ENCODE data around the gene DHRS4. TPM values are rescaled to one million over a fixed set of nuclear protein-coding genes. Genes with fewer than 3 reads are reported as not detected.

DHRS4 gene
- total and polyA plus RNA-seq, 9 of the 15 experiments (the other 6 are each of a cell fraction or from before 2014, with no cell fraction given), result 0.51 to 35.9 (median 10.1) TPM

DNA sequence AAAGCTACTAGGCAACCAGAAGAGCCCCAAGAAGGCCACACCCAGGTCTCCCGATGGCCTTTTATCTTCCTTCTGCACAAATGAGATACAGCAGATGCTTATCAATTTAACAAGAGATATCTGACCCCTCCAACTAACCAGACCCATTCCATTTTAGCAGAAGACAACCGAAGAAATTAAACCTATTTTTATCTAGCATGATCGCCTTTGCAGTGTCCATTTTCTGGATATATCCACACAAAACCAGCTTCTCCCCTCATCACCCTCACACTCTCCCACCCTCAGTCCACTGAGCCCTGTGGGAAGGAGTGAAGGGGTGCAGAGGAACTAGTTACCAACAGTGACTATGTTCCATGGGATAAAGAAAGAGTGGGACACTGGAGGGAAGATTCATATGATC, 20.9 kb upstream of the DHRS4 start (continued):
- TF ChIP-seq GABPB2 (CRISPR knock-in tag; conservative IDR thresholded peaks at IDR 0.05) (no peak), SIN3B (IDR thresholded peaks at IDR 0.05; ENCODE audit: low read depth) (no peak), MEIS2 (IDR thresholded peaks at IDR 0.05; ENCODE audit: partially characterized antibody) (no peak), ZNF24 (IDR thresholded peaks at IDR 0.05) (no peak), SETDB1 (IDR thresholded peaks at IDR 0.05; ENCODE audit: low read length) (no peak), ZBTB7A (IDR thresholded peaks at IDR 0.05; ENCODE audit: borderline replicate concordance, control insufficient read depth, low read depth, low read length) (no peak), HIVEP1 (CRISPR knock-in tag; IDR thresholded peaks at IDR 0.05) (no peak), NCOA4 (IDR thresholded peaks at IDR 0.05; ENCODE audit: partially characterized antibody) (no peak), RB1 (IDR thresholded peaks at IDR 0.05; ENCODE audit: low read depth) (no peak), ZNF121 (CRISPR knock-in tag; conservative IDR thresholded peaks at IDR 0.05) (no peak), POLR3A (IDR thresholded peaks at IDR 0.05; ENCODE audit: borderline replicate concordance, extremely low read depth, insufficient read depth, insufficient read length) (no peak), SMARCE1 (IDR thresholded peaks at IDR 0.05) (no peak), ZNF583 (CRISPR knock-in tag; IDR thresholded peaks at IDR 0.05) (peak; percentile 89; the same call in 1 of the 2 replicates), CHD4 (IDR thresholded peaks at IDR 0.05; ENCODE audit: insufficient read depth, insufficient replicate concordance, low read depth, low read length, poor library complexity, severe bottlenecking) (no peak), ZNF165 (CRISPR knock-in tag; IDR thresholded peaks at IDR 0.05; ENCODE audit: borderline replicate concordance) (no peak), PHF8 (IDR thresholded peaks at IDR 0.05; ENCODE audit: borderline replicate concordance, low read length) (no peak), ZNF644 (tag; IDR thresholded peaks at IDR 0.05; ENCODE audit: low read depth) (no peak), RBM22 (IDR thresholded peaks at IDR 0.05; ENCODE audit: low read depth, low read length, poor library complexity, severe bottlenecking) (no peak), MAFF (IDR thresholded peaks at IDR 0.05; ENCODE audit: low read length) (no peak)
- TF ChIP-seq, protein P1, sequence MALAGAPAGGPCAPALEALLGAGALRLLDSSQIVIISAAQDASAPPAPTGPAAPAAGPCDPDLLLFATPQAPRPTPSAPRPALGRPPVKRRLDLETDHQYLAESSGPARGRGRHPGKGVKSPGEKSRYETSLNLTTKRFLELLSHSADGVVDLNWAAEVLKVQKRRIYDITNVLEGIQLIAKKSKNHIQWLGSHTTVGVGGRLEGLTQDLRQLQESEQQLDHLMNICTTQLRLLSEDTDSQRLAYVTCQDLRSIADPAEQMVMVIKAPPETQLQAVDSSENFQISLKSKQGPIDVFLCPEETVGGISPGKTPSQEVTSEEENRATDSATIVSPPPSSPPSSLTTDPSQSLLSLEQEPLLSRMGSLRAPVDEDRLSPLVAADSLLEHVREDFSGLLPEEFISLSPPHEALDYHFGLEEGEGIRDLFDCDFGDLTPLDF (CRISPR knock-in tag; IDR thresholded peaks at IDR 0.05), result no peak
- TF ChIP-seq, protein P2, sequence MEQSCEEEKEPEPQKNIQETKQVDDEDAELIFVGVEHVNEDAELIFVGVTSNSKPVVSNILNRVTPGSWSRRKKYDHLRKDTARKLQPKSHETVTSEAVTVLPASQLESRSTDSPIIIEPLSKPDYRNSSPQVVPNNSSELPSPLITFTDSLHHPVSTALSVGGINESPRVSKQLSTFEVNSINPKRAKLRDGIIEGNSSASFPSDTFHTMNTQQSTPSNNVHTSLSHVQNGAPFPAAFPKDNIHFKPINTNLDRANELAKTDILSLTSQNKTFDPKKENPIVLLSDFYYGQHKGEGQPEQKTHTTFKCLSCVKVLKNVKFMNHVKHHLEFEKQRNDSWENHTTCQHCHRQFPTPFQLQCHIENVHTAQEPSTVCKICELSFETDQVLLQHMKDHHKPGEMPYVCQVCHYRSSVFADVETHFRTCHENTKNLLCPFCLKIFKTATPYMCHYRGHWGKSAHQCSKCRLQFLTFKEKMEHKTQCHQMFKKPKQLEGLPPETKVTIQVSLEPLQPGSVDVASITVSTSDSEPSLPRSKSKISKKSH (CRISPR knock-in tag; IDR thresholded peaks at IDR 0.05), result no peak
- TF ChIP-seq, protein P3, sequence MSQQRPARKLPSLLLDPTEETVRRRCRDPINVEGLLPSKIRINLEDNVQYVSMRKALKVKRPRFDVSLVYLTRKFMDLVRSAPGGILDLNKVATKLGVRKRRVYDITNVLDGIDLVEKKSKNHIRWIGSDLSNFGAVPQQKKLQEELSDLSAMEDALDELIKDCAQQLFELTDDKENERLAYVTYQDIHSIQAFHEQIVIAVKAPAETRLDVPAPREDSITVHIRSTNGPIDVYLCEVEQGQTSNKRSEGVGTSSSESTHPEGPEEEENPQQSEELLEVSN (IDR thresholded peaks at IDR 0.05; ENCODE audit: borderline replicate concordance in 1 of 2, extremely low read depth in 1 of 2, insufficient read depth in 1 of 2, insufficient read length in 1 of 2, low read depth in 1 of 2, low read length in 1 of 2, poor library complexity in 1 of 2, severe bottlenecking in 1 of 2), result no peak
- TF ChIP-seq, protein P4, sequence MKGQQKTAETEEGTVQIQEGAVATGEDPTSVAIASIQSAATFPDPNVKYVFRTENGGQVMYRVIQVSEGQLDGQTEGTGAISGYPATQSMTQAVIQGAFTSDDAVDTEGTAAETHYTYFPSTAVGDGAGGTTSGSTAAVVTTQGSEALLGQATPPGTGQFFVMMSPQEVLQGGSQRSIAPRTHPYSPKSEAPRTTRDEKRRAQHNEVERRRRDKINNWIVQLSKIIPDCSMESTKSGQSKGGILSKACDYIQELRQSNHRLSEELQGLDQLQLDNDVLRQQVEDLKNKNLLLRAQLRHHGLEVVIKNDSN (CRISPR knock-in tag; IDR thresholded peaks at IDR 0.05), result no peak
- TF ChIP-seq, protein P5, sequence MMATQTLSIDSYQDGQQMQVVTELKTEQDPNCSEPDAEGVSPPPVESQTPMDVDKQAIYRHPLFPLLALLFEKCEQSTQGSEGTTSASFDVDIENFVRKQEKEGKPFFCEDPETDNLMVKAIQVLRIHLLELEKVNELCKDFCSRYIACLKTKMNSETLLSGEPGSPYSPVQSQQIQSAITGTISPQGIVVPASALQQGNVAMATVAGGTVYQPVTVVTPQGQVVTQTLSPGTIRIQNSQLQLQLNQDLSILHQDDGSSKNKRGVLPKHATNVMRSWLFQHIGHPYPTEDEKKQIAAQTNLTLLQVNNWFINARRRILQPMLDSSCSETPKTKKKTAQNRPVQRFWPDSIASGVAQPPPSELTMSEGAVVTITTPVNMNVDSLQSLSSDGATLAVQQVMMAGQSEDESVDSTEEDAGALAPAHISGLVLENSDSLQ (IDR thresholded peaks at IDR 0.05), result no peak
